GM12864 (cell line): Measurements from ENCODE around the gene SMAD7.

Source experiments
- DNase-seq: peaks from one replicate; pipeline ENCODE4 v3.0.0-alpha.2; 2011; ENCODE audit warnings: low read depth
- H3K4me3 ChIP-seq: 2 replicates; pipeline ENCODE4 v1.5.1; 2011; ENCODE audit warnings: mild to moderate bottlenecking, low read depth, low read length, control low read depth
- TF ChIP-seq, protein P1 (sequence below): IDR thresholded peaks from 2 replicates; pipeline ENCODE4 v1.5.1; 2011; ENCODE audit warnings: low read depth, mild to moderate bottlenecking, moderate library complexity, low read length, control low read depth, inconsistent platforms; ENCODE audit errors: missing control alignments

Gene SMAD7

DNA sequence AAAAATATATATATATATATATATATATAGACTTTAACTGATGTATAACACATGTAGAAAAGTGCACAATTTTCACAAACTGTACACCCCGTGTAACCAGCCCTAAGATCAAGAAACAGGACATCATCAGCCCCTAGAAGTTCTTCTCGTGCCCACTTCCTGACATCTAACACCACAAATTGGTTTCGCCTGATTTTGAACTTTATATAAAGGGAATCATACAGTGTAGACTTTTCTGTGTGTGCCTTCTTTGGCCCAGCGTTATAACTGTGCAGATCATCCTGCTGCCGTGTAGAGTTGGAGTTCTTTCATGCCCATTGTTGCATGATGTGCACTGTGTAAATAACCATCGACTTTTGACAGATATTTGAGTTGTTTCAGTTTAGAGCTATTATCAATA lies 41.0 kb downstream of the SMAD7 start:
- H3K4me3 ChIP-seq = no peak overlapping the region
- TF ChIP-seq, protein P1, sequence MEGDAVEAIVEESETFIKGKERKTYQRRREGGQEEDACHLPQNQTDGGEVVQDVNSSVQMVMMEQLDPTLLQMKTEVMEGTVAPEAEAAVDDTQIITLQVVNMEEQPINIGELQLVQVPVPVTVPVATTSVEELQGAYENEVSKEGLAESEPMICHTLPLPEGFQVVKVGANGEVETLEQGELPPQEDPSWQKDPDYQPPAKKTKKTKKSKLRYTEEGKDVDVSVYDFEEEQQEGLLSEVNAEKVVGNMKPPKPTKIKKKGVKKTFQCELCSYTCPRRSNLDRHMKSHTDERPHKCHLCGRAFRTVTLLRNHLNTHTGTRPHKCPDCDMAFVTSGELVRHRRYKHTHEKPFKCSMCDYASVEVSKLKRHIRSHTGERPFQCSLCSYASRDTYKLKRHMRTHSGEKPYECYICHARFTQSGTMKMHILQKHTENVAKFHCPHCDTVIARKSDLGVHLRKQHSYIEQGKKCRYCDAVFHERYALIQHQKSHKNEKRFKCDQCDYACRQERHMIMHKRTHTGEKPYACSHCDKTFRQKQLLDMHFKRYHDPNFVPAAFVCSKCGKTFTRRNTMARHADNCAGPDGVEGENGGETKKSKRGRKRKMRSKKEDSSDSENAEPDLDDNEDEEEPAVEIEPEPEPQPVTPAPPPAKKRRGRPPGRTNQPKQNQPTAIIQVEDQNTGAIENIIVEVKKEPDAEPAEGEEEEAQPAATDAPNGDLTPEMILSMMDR = no peak
- DNase-seq = no peak

DNA sequence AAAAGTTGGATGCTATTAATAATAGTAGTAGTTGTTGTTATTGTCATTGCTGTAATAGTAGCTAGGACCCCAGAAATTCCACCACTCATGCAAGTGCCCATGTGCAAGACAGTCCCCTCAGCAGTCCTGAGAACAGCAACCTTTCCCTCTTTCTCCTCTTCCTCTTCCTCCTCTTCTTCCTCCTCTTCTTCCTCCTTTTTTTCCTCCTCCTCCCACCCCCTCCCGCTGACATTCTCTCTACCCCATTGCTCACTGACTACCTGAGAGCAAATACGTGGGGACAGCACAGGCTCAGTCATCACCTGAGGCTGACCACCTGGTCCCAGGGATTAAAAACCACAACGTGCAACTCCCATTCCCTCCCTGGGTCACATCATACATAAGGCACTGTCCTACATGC lies 41.8 kb downstream of the SMAD7 start:
- TF ChIP-seq, protein P1 = no peak
- DNase-seq = no peak
- no peak overlapping the region for H3K4me3 ChIP-seq

DNA sequence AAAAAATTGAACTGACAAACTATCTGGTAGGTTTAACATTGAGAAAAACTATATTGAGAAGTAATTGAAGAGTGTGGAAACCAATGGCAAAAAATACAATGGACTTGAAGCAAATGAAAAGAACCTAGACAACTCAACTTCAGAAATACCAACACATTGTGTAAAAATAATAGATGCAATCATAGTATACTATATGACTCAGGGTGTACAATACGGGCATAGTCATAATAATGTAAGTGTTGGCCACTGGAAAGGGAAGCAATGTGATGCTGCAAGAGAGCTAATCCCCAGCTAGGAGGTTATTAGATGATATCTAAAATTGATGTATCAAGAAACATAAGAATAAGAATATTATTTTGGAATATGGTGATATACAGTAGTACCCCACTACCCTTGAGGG lies 45.3 kb downstream of the SMAD7 start:
- H3K4me3 ChIP-seq = no peak overlapping the region
- TF ChIP-seq, protein P1 = no peak
- DNase-seq = no peak

DNA sequence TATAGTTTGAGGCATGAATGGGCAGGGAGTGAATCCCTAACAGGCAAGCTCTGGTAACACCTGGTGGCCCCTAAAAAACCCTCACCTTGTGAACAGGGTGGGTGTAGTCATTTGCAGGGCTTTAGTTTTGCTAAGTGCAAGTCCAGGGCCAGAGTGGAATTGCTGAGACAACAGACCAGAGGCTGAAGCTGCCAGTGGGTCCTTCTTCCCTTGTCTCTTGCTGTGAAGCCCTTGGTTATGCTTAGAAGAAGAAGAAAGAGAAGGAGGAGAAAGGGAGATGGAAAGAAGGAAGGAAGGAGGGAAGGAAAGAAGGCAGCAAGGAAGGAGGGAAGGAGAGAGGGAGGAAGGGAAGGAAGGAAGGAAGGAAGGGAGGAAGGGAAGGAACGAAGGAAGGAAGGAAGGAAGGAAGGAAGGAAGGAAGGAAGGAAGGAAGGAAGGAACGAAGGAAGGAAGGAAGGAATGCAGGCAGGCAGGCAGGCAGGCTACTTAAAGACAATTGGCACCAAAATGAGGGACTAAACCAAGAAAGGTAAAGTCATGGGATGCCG lies 45.8 kb downstream of the SMAD7 start:
- no peak overlapping the region for H3K4me3 ChIP-seq
- TF ChIP-seq, protein P1 = no peak
- DNase-seq = no peak

DNA sequence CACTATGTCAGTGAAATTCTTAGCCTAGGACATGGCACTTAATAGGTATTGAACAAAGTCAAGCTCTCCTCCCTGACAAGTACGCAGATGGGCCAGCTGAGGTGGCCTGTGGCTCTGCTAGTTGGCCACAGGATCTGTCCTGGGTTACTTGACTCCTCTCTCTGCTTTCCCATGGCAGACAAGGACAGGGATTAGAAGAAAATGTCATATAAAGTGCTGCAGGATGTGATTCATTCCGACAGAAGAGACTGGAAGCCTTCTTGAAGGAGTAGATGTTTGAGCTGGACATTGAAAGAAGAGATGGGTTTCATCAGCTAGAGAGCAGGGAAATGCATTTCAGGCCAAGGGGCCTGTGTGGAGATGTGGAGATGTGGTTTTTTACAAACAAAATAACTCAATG lies 46.7 kb downstream of the SMAD7 start:
- TF ChIP-seq, protein P1 = no peak
- no peak overlapping the region for H3K4me3 ChIP-seq
- DNase-seq = no peak

DNA sequence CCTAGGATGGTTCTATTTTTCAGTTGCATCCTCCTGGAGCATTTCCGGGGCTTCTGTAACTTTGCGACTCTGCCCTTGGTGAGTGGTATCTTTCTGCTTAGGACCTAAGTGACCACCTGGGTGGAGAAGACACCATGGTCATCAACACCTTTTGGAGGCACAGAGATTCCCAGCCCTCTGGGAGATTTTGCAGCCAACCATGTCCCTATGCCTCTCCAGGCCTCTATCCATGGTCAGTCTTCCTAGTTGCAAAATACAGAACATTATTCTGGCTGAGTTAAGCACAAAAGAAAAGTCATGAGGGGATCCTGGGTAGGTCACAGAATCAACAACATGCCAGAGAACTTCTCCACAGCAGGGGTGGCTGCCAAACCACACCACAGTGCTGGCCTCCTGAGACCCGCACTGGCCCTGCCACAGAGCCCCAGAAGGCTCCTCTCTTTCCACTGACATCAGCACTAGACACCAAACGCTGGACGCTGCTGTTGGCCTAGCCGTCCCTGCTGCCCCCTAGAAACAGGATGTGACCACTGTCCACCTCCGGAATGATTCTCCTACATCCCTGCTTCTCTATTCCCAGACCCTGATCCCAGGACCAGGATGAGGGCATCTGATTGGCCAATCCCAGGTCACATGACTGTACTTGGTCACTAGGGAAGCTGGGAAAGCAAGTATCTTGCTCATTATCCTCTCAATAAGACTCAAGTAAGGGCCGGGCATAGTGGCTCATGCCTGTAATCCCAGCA lies 47.7 kb downstream of the SMAD7 start:
- TF ChIP-seq, protein P1 = no peak
- H3K4me3 ChIP-seq = no peak overlapping the region
- DNase-seq = no peak
